Esophagus squamous epithelium (tissue), 5 donors: ENCODE results near the gene LOXL4. TPM values are rescaled to one million over a fixed set of nuclear protein-coding genes. Genes with fewer than 3 reads are reported as not detected.

ENCODE experiments used
- DNase-seq: peaks from one replicate; lab custom pipeline; 2025; lab: John Stamatoyannopoulos, UW
- H3K27ac ChIP-seq, 4 donors: fragments of 200-600 bp; sonication (generic); one replicate each; pipeline ENCODE4 v1.5.1; 2016 to 2019; ENCODE audit warnings: mild to moderate bottlenecking in 1 of 4
- H3K27me3 ChIP-seq, 4 donors: fragments of 200-600 bp; sonication (generic); 1 replicate in 3 of 4; 2 replicates in 1 of 4; pipeline versions ENCODE4 v1.5.1 to v1.6.0; 2017 to 2021; ENCODE audit warnings: antibody characterized with exemption in 1 of 4
- H3K36me3 ChIP-seq, 3 donors: fragments of 200-600 bp; sonication (generic); one replicate each; pipeline ENCODE4 v1.5.1; 2016 to 2019
- H3K4me1 ChIP-seq, 3 donors: fragments of 200-600 bp; sonication (generic); one replicate each; pipeline ENCODE4 v1.5.1; 2017 to 2019
- H3K4me3 ChIP-seq, 4 donors: fragments of 200-600 bp; sonication (generic); 1 replicate in 3 of 4; 2 replicates in 1 of 4; pipeline ENCODE4 v1.5.1; 2016 to 2019; ENCODE audit warnings: mild to moderate bottlenecking in 2 of 4, moderate library complexity in 1 of 4
- H3K9me3 ChIP-seq, 3 donors: fragments of 200-600 bp; sonication (generic); one replicate each; pipeline ENCODE4 v1.5.1; 2016 to 2019
- CTCF ChIP-seq, 6 experiments: fragments of 450-650 bp in 4 of 6; fragments of 200-600 bp in 2 of 6; sonication (generic) in 2 of 6; IDR thresholded peaks; one replicate each; pipeline ENCODE4 v1.5.1; 2016 to 2019; ENCODE audit warnings: antibody characterized with exemption in 6 of 6, mild to moderate bottlenecking in 4 of 6, moderate library complexity in 4 of 6
- POLR2A ChIP-seq, 4 donors: fragments of 450-650 bp; IDR thresholded peaks; one replicate each; pipeline ENCODE4 v1.6.1; 2017; ENCODE audit warnings: antibody characterized with exemption in 4 of 4, mild to moderate bottlenecking in 4 of 4, moderate library complexity in 3 of 4
- WGBS, 2 donors: methylation state at CpG; one replicate each; pipeline ENCODE4 v1.1.5; 2018; 5-methylcytosine and 5-hydroxymethylcytosine counted together
- intact Hi-C: fragments of 100-400 bp; cut with DNase I; formaldehyde crosslinking; loops from one replicate; pipeline ENCODE4 v1.15.0; 2022
- total RNA-seq, 4 donors: library from RNA; depleted of rRNA; stranded (reverse); fragments of >200 nt; gene quantifications; one replicate each; pipeline ENCODE4 v1.1.0, GENCODE V29; 2016
- donor health status: DM: yes; HTN: yes; CAD: no.

LOXL4 gene
- total RNA-seq, 4 donors from 2014 or later = 0.19 to 3.5 (median 1.4) TPM

- no peak overlapping the region for H3K4me3 ChIP-seq
- intact Hi-C loops = no loop called here
- DNase-seq = no peak
- TF ChIP-seq POLR2A (IDR thresholded peaks at IDR 0.05) (no peak), CTCF (IDR thresholded peaks at IDR 0.05) (no peak)
- H3K4me1 ChIP-seq = peaks cover 0 to 10% (median 0%) of the 10 kb centered on the region in 3 donors
- 62% methylated on average over 7 of the region's 14 CpGs; no CpG with 5 or more reads in 1 of the 2 donors for WGBS, 2 donors
- H3K27me3 ChIP-seq = peaks cover 0 to 5% (median 0%) of the 10 kb centered on the region in 4 donors
- no peaks in the 10 kb centered on the region for H3K36me3 ChIP-seq
- no peaks in the 10 kb centered on the region for H3K9me3 ChIP-seq
- peak overlapping the region in 1 of 4 donors; percentile 21 for H3K27ac ChIP-seq
Measured at GRCh38 chr10:98259606-98260315, 8.2 kb downstream of the LOXL4 start.

DNA sequence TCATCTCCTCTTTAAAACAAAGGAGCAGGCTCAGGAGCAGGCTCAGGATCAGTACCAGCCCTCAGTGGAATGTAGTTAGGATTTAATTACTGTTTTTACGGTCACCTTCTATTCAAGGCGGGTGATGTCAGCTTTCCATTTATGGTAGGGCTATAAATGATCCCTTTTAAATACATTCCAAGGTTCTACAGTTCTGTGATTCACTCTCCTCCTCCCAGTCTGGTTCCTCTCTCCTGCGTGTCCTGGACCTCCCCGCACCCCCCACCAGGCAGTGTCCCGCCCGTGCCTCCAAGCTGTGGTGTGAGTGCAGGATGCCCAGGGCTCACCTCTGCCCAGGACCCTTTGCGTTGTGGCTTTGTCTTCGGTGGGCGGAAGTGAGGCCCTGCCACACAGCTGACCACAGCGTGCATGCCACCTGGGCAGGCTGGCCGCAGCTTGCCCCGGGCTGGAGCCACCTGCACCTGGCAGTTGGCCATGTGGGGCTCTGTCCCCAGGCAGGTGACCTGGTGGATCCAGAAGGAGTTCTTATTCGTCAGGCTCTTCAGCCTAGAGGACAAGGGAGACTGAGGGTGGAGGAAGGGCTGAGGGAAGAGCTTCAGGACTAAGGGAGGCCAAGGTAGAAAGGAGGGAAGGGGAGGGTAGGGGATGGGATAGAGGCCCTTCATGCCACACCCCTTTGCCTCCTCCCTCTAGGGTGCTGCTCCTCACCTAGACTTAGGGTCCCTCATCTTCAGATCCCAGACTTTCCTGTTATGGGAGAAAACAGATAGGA lies 9.1 kb downstream of the LOXL4 start:
- no peaks in the 10 kb centered on the region for H3K9me3 ChIP-seq
- peaks cover 0 to 10% (median 0%) of the 10 kb centered on the region in 3 donors for H3K4me1 ChIP-seq
- no peak for DNase-seq
- H3K36me3 ChIP-seq = no peaks in the 10 kb centered on the region
- intact Hi-C loops = no loop called here
- H3K4me3 ChIP-seq = no peak overlapping the region
- no peaks in the 10 kb centered on the region for H3K27me3 ChIP-seq
- no peak overlapping the region for H3K27ac ChIP-seq
- TF ChIP-seq POLR2A (IDR thresholded peaks at IDR 0.05) = no peak
- TF ChIP-seq CTCF (IDR thresholded peaks at IDR 0.05) = no peak
- 80 to 83% methylated on average over 7 to 9 of the region's 13 CpGs for WGBS, 2 donors

DNA sequence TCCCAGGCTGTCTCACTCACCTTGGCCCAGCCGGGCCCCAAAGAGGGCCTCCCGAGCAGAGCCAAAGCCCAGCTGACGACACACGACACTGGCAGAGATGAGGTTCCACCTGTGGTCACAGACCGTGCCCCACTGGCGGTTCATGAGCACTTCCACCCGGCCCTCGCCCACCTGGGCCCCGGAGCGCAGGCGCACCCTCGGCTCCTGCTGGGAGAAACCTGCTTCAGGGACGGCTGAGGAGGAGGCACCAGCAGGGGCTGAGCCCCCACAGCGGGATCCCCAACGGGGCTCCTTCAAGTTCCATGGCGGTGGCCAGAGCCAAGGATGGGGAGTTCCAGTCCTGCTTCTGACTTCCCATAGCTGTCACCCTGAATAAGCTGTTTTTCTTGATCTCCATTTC lies 10.0 kb downstream of the LOXL4 start:
- peaks cover 0 to 15% (median 0%) of the 10 kb centered on the region in 3 donors for H3K4me1 ChIP-seq
- peaks cover 0 to 1% (median 0%) of the 10 kb centered on the region in 3 donors for H3K36me3 ChIP-seq
- no peak overlapping the region for H3K27ac ChIP-seq
- H3K9me3 ChIP-seq = no peaks in the 10 kb centered on the region
- no peak for DNase-seq
- no peak overlapping the region for H3K4me3 ChIP-seq
- H3K27me3 ChIP-seq = no peaks in the 10 kb centered on the region
- no CpG with 5 or more reads among the region's 16 CpGs for WGBS, 2 donors
- TF ChIP-seq POLR2A (IDR thresholded peaks at IDR 0.05) (no peak), CTCF (IDR thresholded peaks at IDR 0.05) (no peak)
- intact Hi-C loops = no loop called here

DNA sequence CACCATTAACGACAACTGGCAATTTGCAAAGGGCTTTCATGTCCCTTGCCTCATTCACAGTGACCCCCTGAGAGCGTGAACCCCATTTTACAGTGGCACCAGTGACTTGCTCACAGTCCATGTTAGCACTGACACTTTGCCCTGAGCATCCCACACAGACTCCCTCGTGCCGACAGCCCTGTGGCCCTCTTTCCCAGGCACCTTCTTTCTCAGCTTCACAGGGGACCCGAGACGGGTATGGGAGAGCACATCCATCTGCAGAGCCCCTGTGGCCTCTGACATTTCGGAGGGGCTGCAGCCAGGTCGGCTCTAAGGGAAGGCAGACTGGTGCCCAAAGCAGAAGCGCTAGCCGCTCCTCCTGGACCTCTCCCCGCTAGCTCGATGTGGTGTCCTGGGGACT lies 10.8 kb downstream of the LOXL4 start:
- no peak for TF ChIP-seq POLR2A (IDR thresholded peaks at IDR 0.05)
- no peak for TF ChIP-seq CTCF (IDR thresholded peaks at IDR 0.05)
- intact Hi-C loops = no loop called here
- Histone ChIP-seq H3K4me3 (no peak overlapping the region), H3K9me3 (no peaks in the 10 kb centered on the region), H3K27me3 (no peaks in the 10 kb centered on the region), H3K4me1 (peaks cover 0 to 15% (median 0%) of the 10 kb centered on the region in 3 donors), H3K27ac (no peak overlapping the region), H3K36me3 (peaks cover 0 to 8% (median 0%) of the 10 kb centered on the region in 3 donors)
- no peak for DNase-seq
- 86 to 92% methylated on average over 4 to 6 of the region's 12 CpGs for WGBS, 2 donors

- no peak for DNase-seq
- H3K27ac ChIP-seq = no peak overlapping the region
- 100% methylated on average over 3 of the region's 11 CpGs; no CpG with 5 or more reads in 1 of the 2 donors for WGBS, 2 donors
- TF ChIP-seq POLR2A (IDR thresholded peaks at IDR 0.05) = no peak
- no peaks in the 10 kb centered on the region for H3K9me3 ChIP-seq
- H3K4me3 ChIP-seq = no peak overlapping the region
- no peaks in the 10 kb centered on the region for H3K27me3 ChIP-seq
- peaks cover 0 to 11% (median 0%) of the 10 kb centered on the region in 3 donors for H3K36me3 ChIP-seq
- intact Hi-C loops = no loop called here
- peaks cover 0 to 17% (median 0%) of the 10 kb centered on the region in 3 donors for H3K4me1 ChIP-seq
Measured at GRCh38 chr10:98256692-98257091, 11.3 kb downstream of the LOXL4 start.
